ENCODE results near the gene NOC4L. TPM values are rescaled to one million over a fixed set of nuclear protein-coding genes. Genes with fewer than 3 reads are reported as not detected.

The NOC4L gene
- polyA plus RNA-seq, 1 donor (not counting 4 experiments of a cell fraction or from before 2014, with no cell fraction given): 3.7 TPM

DNA sequence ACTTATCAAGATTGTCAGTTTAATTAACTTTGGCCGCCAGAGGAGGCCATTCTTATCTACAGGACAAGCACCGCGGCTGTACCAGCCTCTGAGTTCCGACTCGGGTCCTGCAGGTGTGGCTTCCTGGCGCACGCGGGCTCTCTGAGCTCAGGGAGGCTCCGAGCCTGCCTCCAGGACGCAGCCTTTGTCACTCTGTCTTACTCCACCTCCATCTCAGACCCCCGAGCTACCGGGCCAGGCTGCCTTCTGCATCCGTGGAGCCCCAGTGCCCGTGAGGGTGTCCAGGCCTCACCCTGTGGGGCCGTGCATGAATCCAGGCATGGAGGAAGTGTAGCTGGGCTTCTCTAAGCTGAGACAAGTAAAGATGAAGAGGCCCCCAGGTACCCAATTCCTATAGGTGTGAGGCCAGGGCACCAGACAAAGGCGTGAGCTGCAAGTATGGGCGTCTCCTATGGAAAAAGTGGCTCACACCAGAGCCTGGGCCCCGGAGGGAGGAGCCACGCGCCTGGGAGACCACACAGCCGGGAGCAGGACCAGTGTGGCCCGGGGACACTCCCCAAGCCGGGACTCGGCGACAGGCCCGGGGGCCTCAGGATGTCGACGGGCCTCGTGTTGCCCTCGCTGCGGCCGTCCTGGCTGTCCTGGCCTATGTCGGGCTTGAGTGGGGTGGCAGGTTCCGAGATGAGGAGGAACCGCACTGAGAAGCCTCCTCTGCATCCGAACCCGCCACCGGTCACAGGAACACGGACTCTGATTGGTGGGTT, 42.8 kb downstream of the NOC4L start:
- no peak for FAIRE-seq
- TF ChIP-seq EZH2 (IDR thresholded peaks at IDR 0.05; ENCODE audit: low read length): no peak
- TF ChIP-seq, protein P1, sequence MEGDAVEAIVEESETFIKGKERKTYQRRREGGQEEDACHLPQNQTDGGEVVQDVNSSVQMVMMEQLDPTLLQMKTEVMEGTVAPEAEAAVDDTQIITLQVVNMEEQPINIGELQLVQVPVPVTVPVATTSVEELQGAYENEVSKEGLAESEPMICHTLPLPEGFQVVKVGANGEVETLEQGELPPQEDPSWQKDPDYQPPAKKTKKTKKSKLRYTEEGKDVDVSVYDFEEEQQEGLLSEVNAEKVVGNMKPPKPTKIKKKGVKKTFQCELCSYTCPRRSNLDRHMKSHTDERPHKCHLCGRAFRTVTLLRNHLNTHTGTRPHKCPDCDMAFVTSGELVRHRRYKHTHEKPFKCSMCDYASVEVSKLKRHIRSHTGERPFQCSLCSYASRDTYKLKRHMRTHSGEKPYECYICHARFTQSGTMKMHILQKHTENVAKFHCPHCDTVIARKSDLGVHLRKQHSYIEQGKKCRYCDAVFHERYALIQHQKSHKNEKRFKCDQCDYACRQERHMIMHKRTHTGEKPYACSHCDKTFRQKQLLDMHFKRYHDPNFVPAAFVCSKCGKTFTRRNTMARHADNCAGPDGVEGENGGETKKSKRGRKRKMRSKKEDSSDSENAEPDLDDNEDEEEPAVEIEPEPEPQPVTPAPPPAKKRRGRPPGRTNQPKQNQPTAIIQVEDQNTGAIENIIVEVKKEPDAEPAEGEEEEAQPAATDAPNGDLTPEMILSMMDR (optimal IDR thresholded peaks at IDR 0.05 in 1 of 3, IDR thresholded peaks at IDR 0.05 in 1 of 3, conservative IDR thresholded peaks at IDR 0.05 in 1 of 3; ENCODE audit: extremely low read depth in 1 of 3, insufficient read depth in 2 of 3, low read length in 3 of 3): no peak
- no peaks in the 10 kb centered on the region for H3K36me3 ChIP-seq (ENCODE audit: control insufficient read depth in 2 of 2, extremely low read depth in 1 of 2, insufficient read depth in 2 of 2, low read length in 2 of 2)
- no peak overlapping the region for H3K9ac ChIP-seq (ENCODE audit: control insufficient read depth, extremely low read depth, insufficient read depth, low read length)
- H3K27me3 ChIP-seq (ENCODE audit: control insufficient read depth, extremely low read depth, insufficient read depth, low read length): peaks cover 8% of the 10 kb centered on the region
- H2AFZ ChIP-seq (ENCODE audit: control insufficient read depth, low read length): no peak overlapping the region
- H3K4me2 ChIP-seq (ENCODE audit: control insufficient read depth, extremely low read depth, insufficient read depth, low read depth, low read length): no peak overlapping the region
- no peaks in the 10 kb centered on the region for H3K9me3 ChIP-seq (ENCODE audit: control insufficient read depth, low read depth, low read length)
- no peaks in the 10 kb centered on the region for H4K20me1 ChIP-seq (ENCODE audit: control insufficient read depth, extremely low read depth, insufficient read depth, low read length)
- H3K79me2 ChIP-seq (ENCODE audit: control insufficient read depth, insufficient read depth, low read length): no peaks in the 10 kb centered on the region
- DNase-seq (ENCODE audit: low read depth, low spot score): no peak
- no peaks in the 10 kb centered on the region for H3K9me1 ChIP-seq (ENCODE audit: control insufficient read depth, extremely low read depth, insufficient read depth, low read length)
- dilution Hi-C loops (cut with MboI; ENCODE audit: extremely low pct_ligation_motif_present, low sequenced_read_pairs): no loop called here
- no peak overlapping the region for H3K27ac ChIP-seq (ENCODE audit: control insufficient read depth, insufficient read depth, low read length)
- H3K4me3 ChIP-seq (ENCODE audit: control insufficient read depth in 2 of 3, extremely low read depth in 1 of 3, insufficient read depth in 2 of 3, low read depth in 1 of 3, low read length in 3 of 3): no peak overlapping the region
- H3K4me1 ChIP-seq (ENCODE audit: control insufficient read depth, extremely low read depth, insufficient read depth, low read length): peaks cover 3% of the 10 kb centered on the region

DNA sequence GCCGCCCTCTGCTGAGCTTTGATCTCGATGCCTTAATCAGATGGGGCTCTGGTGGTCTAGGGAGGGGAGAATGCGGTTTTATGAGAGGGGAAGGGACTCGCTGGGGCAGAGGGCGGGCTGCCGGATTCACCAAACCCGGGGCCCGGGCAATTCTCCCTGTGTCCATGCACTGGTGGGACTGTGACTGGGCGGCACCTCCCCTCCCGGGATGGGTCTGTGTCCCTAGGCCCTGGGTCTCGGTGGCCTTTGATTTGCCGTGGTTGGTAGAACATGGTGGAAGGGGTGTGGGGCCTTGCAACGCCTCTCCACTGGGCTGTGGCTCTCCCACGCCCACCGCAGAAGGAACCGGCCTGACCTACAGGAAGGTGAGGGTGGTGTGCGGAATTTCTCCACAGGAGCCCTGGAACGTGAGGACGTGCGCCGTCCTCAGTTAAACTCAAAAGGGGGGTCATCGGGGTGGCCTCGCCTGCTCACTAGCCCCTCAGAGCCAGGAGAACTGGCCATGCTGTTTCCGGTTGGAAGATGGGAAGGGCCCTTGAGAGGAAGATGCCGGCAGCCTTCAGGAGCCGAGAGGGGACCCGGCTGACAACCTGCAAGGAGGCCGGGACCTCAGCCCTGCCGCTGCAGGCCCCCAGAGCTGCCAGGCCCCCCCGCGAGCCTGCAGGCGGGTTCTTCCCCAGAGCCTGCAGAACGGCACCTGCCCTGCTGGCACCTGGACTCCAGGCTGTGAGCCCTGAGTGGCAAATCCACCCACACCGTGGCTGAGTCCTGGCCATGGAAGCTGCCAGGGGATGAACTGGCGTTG, 43.6 kb downstream of the NOC4L start:
- TF ChIP-seq, protein P1 (optimal IDR thresholded peaks at IDR 0.05 in 1 of 3, IDR thresholded peaks at IDR 0.05 in 1 of 3, conservative IDR thresholded peaks at IDR 0.05 in 1 of 3; ENCODE audit: extremely low read depth in 1 of 3, insufficient read depth in 2 of 3, low read length in 3 of 3): no peak
- TF ChIP-seq EZH2 (IDR thresholded peaks at IDR 0.05; ENCODE audit: low read length): no peak
- H3K79me2 ChIP-seq (ENCODE audit: control insufficient read depth, insufficient read depth, low read length): no peaks in the 10 kb centered on the region
- H3K4me3 ChIP-seq (ENCODE audit: control insufficient read depth in 2 of 3, extremely low read depth in 1 of 3, insufficient read depth in 2 of 3, low read depth in 1 of 3, low read length in 3 of 3): no peak overlapping the region
- no peak overlapping the region for H3K27ac ChIP-seq (ENCODE audit: control insufficient read depth, insufficient read depth, low read length)
- FAIRE-seq (no peak), DNase-seq (ENCODE audit: low read depth, low spot score) (no peak)
- no peaks in the 10 kb centered on the region for H4K20me1 ChIP-seq (ENCODE audit: control insufficient read depth, extremely low read depth, insufficient read depth, low read length)
- no peaks in the 10 kb centered on the region for H3K9me1 ChIP-seq (ENCODE audit: control insufficient read depth, extremely low read depth, insufficient read depth, low read length)
- H3K4me2 ChIP-seq (ENCODE audit: control insufficient read depth, extremely low read depth, insufficient read depth, low read depth, low read length): no peak overlapping the region
- no peak overlapping the region for H3K9ac ChIP-seq (ENCODE audit: control insufficient read depth, extremely low read depth, insufficient read depth, low read length)
- no peaks in the 10 kb centered on the region for H3K36me3 ChIP-seq (ENCODE audit: control insufficient read depth in 2 of 2, extremely low read depth in 1 of 2, insufficient read depth in 2 of 2, low read length in 2 of 2)
- H3K4me1 ChIP-seq (ENCODE audit: control insufficient read depth, extremely low read depth, insufficient read depth, low read length): peaks cover 3% of the 10 kb centered on the region
- no peak overlapping the region for H2AFZ ChIP-seq (ENCODE audit: control insufficient read depth, low read length)
- no peaks in the 10 kb centered on the region for H3K9me3 ChIP-seq (ENCODE audit: control insufficient read depth, low read depth, low read length)
- peaks cover 5% of the 10 kb centered on the region for H3K27me3 ChIP-seq (ENCODE audit: control insufficient read depth, extremely low read depth, insufficient read depth, low read length)
- dilution Hi-C loops (cut with MboI; ENCODE audit: extremely low pct_ligation_motif_present, low sequenced_read_pairs): no loop called here

Measured in keratinocyte (primary cell).